Astrocyte (in vitro differentiated cells and primary cell): ENCODE data around the gene RAB39A. TPM values are rescaled to one million over a fixed set of nuclear protein-coding genes. Genes with fewer than 3 reads are reported as not detected.

Experiments
- DNase-seq: peaks from one replicate; pipeline ENCODE4 v3.0.0-alpha.2; 2010; ENCODE audit warnings: low read depth
- FAIRE-seq: peaks from 2 replicates; lab custom pipeline; 2011; peaks lifted over from hg19 to GRCh38; lab: Jason Lieb, UNC
- H2AFZ ChIP-seq: 2 replicates; pipeline ENCODE4 v1.6.0; 2012; ENCODE audit warnings: low read depth, low read length, inconsistent platforms
- H3K27ac ChIP-seq: 2 replicates; pipeline ENCODE4 v1.5.1; 2011; ENCODE audit warnings: low read depth, low read length, inconsistent platforms
- H3K27me3 ChIP-seq: 2 replicates; pipeline ENCODE4 v1.6.0; 2011; ENCODE audit warnings: low read length, inconsistent platforms; ENCODE audit not compliant: insufficient read depth
- H3K36me3 ChIP-seq: 2 replicates; pipeline ENCODE4 v1.5.1; 2011; ENCODE audit warnings: low read length, inconsistent platforms; ENCODE audit not compliant: insufficient read depth
- H3K4me1 ChIP-seq: 2 replicates; pipeline ENCODE4 v1.5.1; 2011; ENCODE audit warnings: low read length, inconsistent platforms; ENCODE audit not compliant: insufficient read depth
- H3K4me2 ChIP-seq: 2 replicates; pipeline ENCODE4 v1.6.0; 2012; ENCODE audit warnings: low read length, inconsistent platforms
- H3K4me3 ChIP-seq: 2 replicates; pipeline ENCODE4 v1.5.1; 2011; ENCODE audit warnings: low read depth, mild to moderate bottlenecking, low read length, inconsistent platforms; ENCODE audit not compliant: insufficient read depth
- H3K79me2 ChIP-seq: 2 replicates; pipeline ENCODE4 v1.6.0; 2012; ENCODE audit warnings: mild to moderate bottlenecking, low read length, inconsistent platforms; ENCODE audit not compliant: insufficient read depth
- H3K9ac ChIP-seq: 2 replicates; pipeline ENCODE4 v1.6.0; 2012; ENCODE audit warnings: mild to moderate bottlenecking, low read length, inconsistent platforms
- H3K9me3 ChIP-seq: 2 replicates; pipeline ENCODE4 v1.5.1; 2012; ENCODE audit warnings: low read depth, mild to moderate bottlenecking, low read length, inconsistent platforms; ENCODE audit not compliant: insufficient read depth
- H4K20me1 ChIP-seq: 2 replicates; pipeline ENCODE4 v1.6.0; 2012; ENCODE audit warnings: low read length, inconsistent platforms; ENCODE audit not compliant: insufficient read depth
- H3K27ac Mint-ChIP-seq: one replicate; pipeline ENCODE4 v1.8.0; 2021; ENCODE audit warnings: mild to moderate bottlenecking, mixed read lengths; ENCODE audit not compliant: unreplicated experiment
- H3K27me3 Mint-ChIP-seq: one replicate; pipeline ENCODE4 v1.8.0; 2021; ENCODE audit warnings: low read depth, mixed read lengths; ENCODE audit not compliant: unreplicated experiment
- H3K36me3 Mint-ChIP-seq: one replicate; pipeline ENCODE4 v1.8.0; 2021; ENCODE audit warnings: low read depth, mixed read lengths; ENCODE audit not compliant: unreplicated experiment
- H3K4me1 Mint-ChIP-seq: one replicate; pipeline ENCODE4 v1.8.0; 2021; ENCODE audit warnings: low read depth, mixed read lengths; ENCODE audit not compliant: unreplicated experiment
- H3K4me3 Mint-ChIP-seq: one replicate; pipeline ENCODE4 v1.8.0; 2021; ENCODE audit warnings: mild to moderate bottlenecking, moderate library complexity, mixed read lengths; ENCODE audit not compliant: unreplicated experiment
- H3K9me3 Mint-ChIP-seq: one replicate; pipeline ENCODE4 v1.8.0; 2021; ENCODE audit warnings: mild to moderate bottlenecking, mixed read lengths; ENCODE audit not compliant: unreplicated experiment
- EZH2 ChIP-seq: IDR thresholded peaks from 2 replicates; pipeline ENCODE4 v1.6.1; 2012; ENCODE audit warnings: mild to moderate bottlenecking, low read length, inconsistent platforms; ENCODE audit not compliant: insufficient read depth
- total RNA-seq: library from RNA; stranded (reverse); gene quantifications from 2 replicates; pipeline ENCODE4 v1.2.1, GENCODE V29; 2021
- TF ChIP-seq, protein P1 (sequence below): IDR thresholded peaks from 2 replicates; pipeline ENCODE4 v1.5.1; 2011; ENCODE audit warnings: low read depth, mild to moderate bottlenecking, inconsistent platforms, low read length, moderate library complexity; ENCODE audit not compliant: insufficient read depth

The RAB39A gene
- total RNA-seq, 1 donor from 2014 or later, result 1.5 TPM

DNA sequence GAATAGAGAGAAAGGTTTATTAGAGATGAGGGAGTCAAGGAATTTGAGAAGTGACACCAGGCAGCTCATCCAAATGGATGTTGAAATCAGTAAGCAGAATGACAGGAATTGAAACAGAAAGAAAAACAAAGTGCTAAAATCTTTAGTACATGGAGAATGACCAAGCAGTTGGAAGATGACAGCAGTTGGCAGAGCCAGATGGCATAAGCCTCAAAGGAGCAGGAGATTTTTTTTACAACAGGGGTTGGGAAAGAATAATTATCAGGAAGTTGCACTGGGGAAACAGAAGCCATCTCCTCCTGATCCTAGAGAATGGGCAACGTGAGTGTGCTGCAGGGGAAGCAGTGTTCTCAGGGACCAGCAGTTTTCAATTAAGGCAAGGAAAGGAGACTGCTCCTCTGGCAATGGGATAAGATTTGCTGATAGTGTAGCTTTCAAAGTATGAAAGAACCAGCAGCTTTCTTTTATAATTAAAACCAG lies 28.9 kb downstream of the RAB39A start:
- H3K27ac ChIP-seq, result no peak overlapping the region
- no peaks in the 10 kb centered on the region for H3K9me3 ChIP-seq
- H3K27me3 ChIP-seq, result no peaks in the 10 kb centered on the region
- no peaks in the 10 kb centered on the region for H3K9me3 Mint-ChIP-seq
- H3K4me3 Mint-ChIP-seq, result no peak overlapping the region
- FAIRE-seq (no peak), DNase-seq (no peak)
- H3K27ac Mint-ChIP-seq, result no peak overlapping the region
- TF ChIP-seq, protein P1, sequence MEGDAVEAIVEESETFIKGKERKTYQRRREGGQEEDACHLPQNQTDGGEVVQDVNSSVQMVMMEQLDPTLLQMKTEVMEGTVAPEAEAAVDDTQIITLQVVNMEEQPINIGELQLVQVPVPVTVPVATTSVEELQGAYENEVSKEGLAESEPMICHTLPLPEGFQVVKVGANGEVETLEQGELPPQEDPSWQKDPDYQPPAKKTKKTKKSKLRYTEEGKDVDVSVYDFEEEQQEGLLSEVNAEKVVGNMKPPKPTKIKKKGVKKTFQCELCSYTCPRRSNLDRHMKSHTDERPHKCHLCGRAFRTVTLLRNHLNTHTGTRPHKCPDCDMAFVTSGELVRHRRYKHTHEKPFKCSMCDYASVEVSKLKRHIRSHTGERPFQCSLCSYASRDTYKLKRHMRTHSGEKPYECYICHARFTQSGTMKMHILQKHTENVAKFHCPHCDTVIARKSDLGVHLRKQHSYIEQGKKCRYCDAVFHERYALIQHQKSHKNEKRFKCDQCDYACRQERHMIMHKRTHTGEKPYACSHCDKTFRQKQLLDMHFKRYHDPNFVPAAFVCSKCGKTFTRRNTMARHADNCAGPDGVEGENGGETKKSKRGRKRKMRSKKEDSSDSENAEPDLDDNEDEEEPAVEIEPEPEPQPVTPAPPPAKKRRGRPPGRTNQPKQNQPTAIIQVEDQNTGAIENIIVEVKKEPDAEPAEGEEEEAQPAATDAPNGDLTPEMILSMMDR, result no peak
- TF ChIP-seq EZH2, result no peak
- no peaks in the 10 kb centered on the region for H4K20me1 ChIP-seq
- H3K27me3 Mint-ChIP-seq, result no peaks in the 10 kb centered on the region
- no peak overlapping the region for H3K4me3 ChIP-seq
- H3K4me1 Mint-ChIP-seq, result peaks cover 19% of the 10 kb centered on the region
- no peak overlapping the region for H3K9ac ChIP-seq
- no peaks in the 10 kb centered on the region for H3K36me3 Mint-ChIP-seq
- H3K4me2 ChIP-seq, result no peak overlapping the region
- no peak overlapping the region for H2AFZ ChIP-seq
- no peaks in the 10 kb centered on the region for H3K79me2 ChIP-seq
- no peaks in the 10 kb centered on the region for H3K36me3 ChIP-seq
- peaks cover 4% of the 10 kb centered on the region for H3K4me1 ChIP-seq

DNA sequence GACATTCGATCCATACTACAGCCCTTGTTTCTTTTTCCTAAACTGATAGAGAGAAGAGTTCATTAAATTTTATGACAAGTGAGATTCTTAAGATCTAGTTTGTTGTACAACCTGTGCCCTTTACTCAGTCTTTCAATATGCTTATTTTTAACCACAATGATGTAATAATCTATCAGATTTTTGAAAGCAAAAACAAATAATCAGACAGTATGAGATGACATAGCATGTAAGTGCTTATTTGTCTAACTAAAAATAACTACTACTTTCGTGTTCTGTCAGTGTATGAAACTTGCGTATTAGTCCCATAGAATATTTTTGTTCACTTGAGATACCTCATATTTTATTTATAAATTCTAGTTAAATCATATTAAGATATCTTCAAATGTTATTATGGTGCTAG lies 33.2 kb downstream of the RAB39A start:
- no peak overlapping the region for H3K4me3 Mint-ChIP-seq
- FAIRE-seq (no peak), DNase-seq (no peak)
- H3K27me3 Mint-ChIP-seq, result no peaks in the 10 kb centered on the region
- no peak overlapping the region for H3K9ac ChIP-seq
- H3K27me3 ChIP-seq, result no peaks in the 10 kb centered on the region
- no peaks in the 10 kb centered on the region for H3K36me3 ChIP-seq
- no peak overlapping the region for H3K4me3 ChIP-seq
- TF ChIP-seq EZH2, result no peak
- H3K79me2 ChIP-seq, result no peaks in the 10 kb centered on the region
- no peaks in the 10 kb centered on the region for H3K9me3 ChIP-seq
- H3K27ac ChIP-seq, result no peak overlapping the region
- no peaks in the 10 kb centered on the region for H3K36me3 Mint-ChIP-seq
- H2AFZ ChIP-seq, result no peak overlapping the region
- H3K9me3 Mint-ChIP-seq, result no peaks in the 10 kb centered on the region
- no peak overlapping the region for H3K27ac Mint-ChIP-seq
- peaks cover 25% of the 10 kb centered on the region for H3K4me1 Mint-ChIP-seq
- H3K4me2 ChIP-seq, result no peak overlapping the region
- H4K20me1 ChIP-seq, result no peaks in the 10 kb centered on the region
- H3K4me1 ChIP-seq, result no peaks in the 10 kb centered on the region

DNA sequence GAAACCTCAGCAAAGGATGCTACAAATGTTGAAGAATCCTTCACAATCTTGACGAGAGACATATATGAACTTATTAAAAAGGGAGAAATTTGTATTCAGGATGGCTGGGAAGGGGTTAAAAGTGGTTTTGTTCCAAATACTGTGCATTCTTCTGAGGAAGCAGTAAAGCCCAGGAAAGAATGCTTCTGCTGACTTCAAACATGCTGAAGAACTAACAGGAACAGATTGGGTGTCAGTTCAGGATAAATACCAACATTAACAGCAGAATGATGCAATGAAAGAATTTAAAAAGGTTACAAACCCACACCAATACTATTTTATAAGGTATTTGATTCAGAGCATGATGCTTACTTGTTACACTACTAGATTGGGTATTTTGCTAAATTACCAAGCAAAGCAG lies 33.9 kb downstream of the RAB39A start:
- H3K27me3 Mint-ChIP-seq, result no peaks in the 10 kb centered on the region
- H3K9me3 Mint-ChIP-seq, result no peaks in the 10 kb centered on the region
- TF ChIP-seq, protein P1, result no peak
- TF ChIP-seq EZH2, result no peak
- Histone ChIP-seq H3K4me1 (no peaks in the 10 kb centered on the region), H3K4me2 (no peak overlapping the region), H3K27me3 (no peaks in the 10 kb centered on the region), H3K27ac (no peak overlapping the region), H3K36me3 (no peaks in the 10 kb centered on the region), H3K79me2 (no peaks in the 10 kb centered on the region), H3K9ac (no peak overlapping the region), H2AFZ (no peak overlapping the region), H4K20me1 (no peaks in the 10 kb centered on the region), H3K9me3 (no peaks in the 10 kb centered on the region), H3K4me3 (no peak overlapping the region)
- no peak overlapping the region for H3K4me3 Mint-ChIP-seq
- FAIRE-seq (no peak), DNase-seq (peak; percentile 8)
- no peaks in the 10 kb centered on the region for H3K36me3 Mint-ChIP-seq
- H3K4me1 Mint-ChIP-seq, result peaks cover 19% of the 10 kb centered on the region
- peak overlapping the region; percentile 1 for H3K27ac Mint-ChIP-seq
